HEK293T (cell line): ENCODE data around the gene GPR15.

ENCODE experiments used
- CTCF ChIA-PET: fragments of 350-600 bp; formaldehyde crosslinking; extraction: SDS; loops from one replicate; lab custom pipeline; 2021; ENCODE audit warnings: antibody characterized with exemption, inconsistent platforms; lab: Yijun Ruan, JAX
- POLR2A ChIA-PET: fragments of 350-600 bp; formaldehyde crosslinking; extraction: SDS; loops from one replicate; lab custom pipeline; 2020; ENCODE audit warnings: antibody characterized with exemption, inconsistent platforms; lab: Yijun Ruan, JAX
- DNase-seq: peaks from one replicate; pipeline ENCODE4 v3.0.0; 2012; ENCODE audit warnings: mixed read lengths; ENCODE audit errors: extremely low spot score
- ARNT ChIP-seq: fragments of 450-650 bp; IDR thresholded peaks from 2 replicates; pipeline ENCODE4 v1.6.1; 2017; ENCODE audit warnings: mild to moderate bottlenecking
- BHLHE40 ChIP-seq: fragments of 450-650 bp; IDR thresholded peaks from 2 replicates; pipeline ENCODE4 v1.6.1; 2016; ENCODE audit warnings: mild to moderate bottlenecking, moderate library complexity, borderline replicate concordance
- CTBP1 ChIP-seq: fragments of 450-650 bp; IDR thresholded peaks from 2 replicates; pipeline ENCODE4 v1.6.1; 2016; ENCODE audit warnings: borderline replicate concordance
- ELF4 ChIP-seq: fragments of 450-650 bp; IDR thresholded peaks from 2 replicates; pipeline ENCODE4 v1.6.1; 2017; ENCODE audit warnings: antibody characterized with exemption
- FOXA1 ChIP-seq: fragments of 450-650 bp; IDR thresholded peaks from 2 replicates; pipeline ENCODE4 v1.6.1; 2016; ENCODE audit warnings: mild to moderate bottlenecking
- FOXK2 ChIP-seq: fragments of 450-650 bp; IDR thresholded peaks from 2 replicates; pipeline ENCODE4 v1.6.1; 2016; ENCODE audit warnings: mild to moderate bottlenecking
- FOXM1 ChIP-seq: fragments of 450-650 bp; IDR thresholded peaks from 2 replicates; pipeline ENCODE4 v1.6.1; 2017; ENCODE audit warnings: mild to moderate bottlenecking, borderline replicate concordance
- HDGF ChIP-seq: fragments of 450-650 bp; IDR thresholded peaks from 2 replicates; pipeline ENCODE4 v1.6.1; 2017; ENCODE audit warnings: antibody characterized with exemption, borderline replicate concordance
- L3MBTL2 ChIP-seq: fragments of 450-650 bp; conservative IDR thresholded peaks from 2 replicates; pipeline ENCODE4 v1.6.1; 2016; ENCODE audit warnings: mild to moderate bottlenecking
- LEF1 ChIP-seq: fragments of 450-650 bp; IDR thresholded peaks from 2 replicates; pipeline ENCODE4 v1.6.1; 2017; ENCODE audit warnings: mild to moderate bottlenecking, borderline replicate concordance
- NFRKB ChIP-seq: fragments of 450-650 bp; IDR thresholded peaks from 2 replicates; pipeline ENCODE4 v1.6.1; 2016; ENCODE audit warnings: mild to moderate bottlenecking, moderate library complexity
- PKNOX1 ChIP-seq: fragments of 450-650 bp; IDR thresholded peaks from 2 replicates; pipeline ENCODE4 v1.6.1; 2016
- SP1 ChIP-seq: fragments of 450-650 bp; IDR thresholded peaks from 2 replicates; pipeline ENCODE4 v1.6.1; 2017
- SUZ12 ChIP-seq: fragments of 450-650 bp; IDR thresholded peaks from 2 replicates; pipeline ENCODE4 v1.6.1; 2016; ENCODE audit warnings: mild to moderate bottlenecking
- TARDBP ChIP-seq: fragments of 450-650 bp; IDR thresholded peaks from 2 replicates; pipeline ENCODE4 v1.6.1; 2016
- ZNF384 ChIP-seq: fragments of 450-650 bp; IDR thresholded peaks from 2 replicates; pipeline ENCODE4 v1.6.1; 2016

Gene GPR15

GRCh38 chr3:98580401-98581386, 48.9 kb downstream of the GPR15 start:
- DNase-seq: no peak
- TF ChIP-seq TARDBP (no peak), HDGF (no peak), ZNF384 (no peak), SP1 (no peak), ARNT (no peak), L3MBTL2 (no peak), FOXM1 (no peak), NFRKB (no peak), ELF4 (no peak), SUZ12 (no peak)
- CTCF ChIA-PET: interaction anchor here (1.0 kb wide), 1 partner anchor 8 kb away, joined by 4 read pairs; no protein-coding TSS in a partner anchor
- POLR2A ChIA-PET: interaction anchor here (0.9 kb wide), 1 partner anchor 13 kb away, joined by 3 read pairs; the partner anchor contains the start of gene CPOX

- ChIA-PET CTCF (interaction anchor here (1.0 kb wide), 1 partner anchor 9 kb away, joined by 4 read pairs; no protein-coding TSS in a partner anchor), POLR2A (interaction anchor here (0.9 kb wide), 1 partner anchor 12 kb away, joined by 3 read pairs; the partner anchor contains the start of gene CPOX)
- TF ChIP-seq FOXM1 (no peak), ZNF384 (no peak), PKNOX1 (no peak)
- no peak for DNase-seq
Observed at GRCh38 chr3:98581474-98581873, 49.7 kb downstream of the GPR15 start.

- POLR2A ChIA-PET: no interaction called here
- CTCF ChIA-PET: no interaction called here
- no peak for DNase-seq
- TF ChIP-seq CTBP1: no peak
- TF ChIP-seq ZNF384: no peak
- no peak for TF ChIP-seq SP1
- TF ChIP-seq TARDBP: no peak
- no peak for TF ChIP-seq FOXK2
- no peak for TF ChIP-seq ARNT
- TF ChIP-seq LEF1: no peak
- TF ChIP-seq BHLHE40: no peak
- TF ChIP-seq HDGF: no peak
- TF ChIP-seq L3MBTL2: no peak
- no peak for TF ChIP-seq PKNOX1
- no peak for TF ChIP-seq NFRKB
- TF ChIP-seq ELF4: no peak
- TF ChIP-seq FOXM1: no peak
- TF ChIP-seq SUZ12: no peak
- no peak for TF ChIP-seq FOXA1
Observed at GRCh38 chr3:98582042-98582441, 50.3 kb downstream of the GPR15 start.

GRCh38 chr3:98583766-98584165, 52.0 kb downstream of the GPR15 start:
- no peak for DNase-seq
- POLR2A ChIA-PET: no interaction called here
- CTCF ChIA-PET: no interaction called here
- TF ChIP-seq HDGF: no peak
- no peak for TF ChIP-seq BHLHE40
- TF ChIP-seq FOXK2: no peak
- TF ChIP-seq NFRKB: no peak
